GM12865 (cell line): Measurements from ENCODE around the gene RAPGEF5.
A peak's percentile ranks its signal among the peaks of the same experiment; 100 is the strongest.

ENCODE experiments used
- DNase-seq: peaks from one replicate; pipeline ENCODE4 v3.0.0; 2010; ENCODE audit warnings: low read depth
- H3K4me3 ChIP-seq: 2 replicates; pipeline ENCODE4 v1.5.1; 2011; ENCODE audit warnings: mild to moderate bottlenecking, low read depth, low read length, control low read depth
- TF ChIP-seq, protein P1 (sequence below): IDR thresholded peaks from 2 replicates; pipeline ENCODE4 v1.5.1; 2011; ENCODE audit warnings: low read length, control low read depth, low read depth, inconsistent platforms; ENCODE audit not compliant: insufficient read depth; ENCODE audit errors: missing control alignments

Gene RAPGEF5

DNA sequence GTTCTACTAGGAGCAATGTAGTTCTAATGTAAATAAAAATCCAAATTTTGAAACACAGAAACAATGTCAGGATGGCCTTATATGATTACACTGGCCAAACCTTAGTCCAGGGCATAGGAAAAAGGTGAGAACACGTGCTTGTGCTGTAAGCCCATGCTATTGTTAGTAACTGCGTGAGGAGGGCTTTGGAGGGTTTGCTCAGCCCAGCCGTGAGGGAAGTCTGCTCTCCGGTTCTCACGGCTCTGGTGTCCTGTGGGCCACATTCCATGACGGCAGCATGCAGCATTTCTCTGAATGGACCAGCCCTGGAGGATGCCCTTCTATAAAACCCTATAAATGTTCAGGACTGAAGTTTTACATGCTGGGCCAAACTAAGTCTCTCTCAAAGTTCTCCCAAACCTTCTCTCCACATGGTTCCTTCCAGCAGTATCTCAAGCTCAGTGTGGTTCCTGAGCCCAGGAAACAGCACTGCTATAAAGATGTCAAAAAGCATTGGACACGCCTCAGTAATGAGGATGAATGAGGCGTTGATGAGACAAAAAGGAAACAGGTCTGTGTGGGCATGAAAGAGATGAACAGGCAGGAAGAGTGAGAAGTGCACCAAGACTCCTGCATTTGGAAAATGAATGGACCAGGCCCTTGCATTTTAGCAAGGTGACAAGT, 236.4 kb downstream of the RAPGEF5 start:
- H3K4me3 ChIP-seq = no peak overlapping the region
- TF ChIP-seq, protein P1, sequence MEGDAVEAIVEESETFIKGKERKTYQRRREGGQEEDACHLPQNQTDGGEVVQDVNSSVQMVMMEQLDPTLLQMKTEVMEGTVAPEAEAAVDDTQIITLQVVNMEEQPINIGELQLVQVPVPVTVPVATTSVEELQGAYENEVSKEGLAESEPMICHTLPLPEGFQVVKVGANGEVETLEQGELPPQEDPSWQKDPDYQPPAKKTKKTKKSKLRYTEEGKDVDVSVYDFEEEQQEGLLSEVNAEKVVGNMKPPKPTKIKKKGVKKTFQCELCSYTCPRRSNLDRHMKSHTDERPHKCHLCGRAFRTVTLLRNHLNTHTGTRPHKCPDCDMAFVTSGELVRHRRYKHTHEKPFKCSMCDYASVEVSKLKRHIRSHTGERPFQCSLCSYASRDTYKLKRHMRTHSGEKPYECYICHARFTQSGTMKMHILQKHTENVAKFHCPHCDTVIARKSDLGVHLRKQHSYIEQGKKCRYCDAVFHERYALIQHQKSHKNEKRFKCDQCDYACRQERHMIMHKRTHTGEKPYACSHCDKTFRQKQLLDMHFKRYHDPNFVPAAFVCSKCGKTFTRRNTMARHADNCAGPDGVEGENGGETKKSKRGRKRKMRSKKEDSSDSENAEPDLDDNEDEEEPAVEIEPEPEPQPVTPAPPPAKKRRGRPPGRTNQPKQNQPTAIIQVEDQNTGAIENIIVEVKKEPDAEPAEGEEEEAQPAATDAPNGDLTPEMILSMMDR = no peak
- no peak for DNase-seq

DNA sequence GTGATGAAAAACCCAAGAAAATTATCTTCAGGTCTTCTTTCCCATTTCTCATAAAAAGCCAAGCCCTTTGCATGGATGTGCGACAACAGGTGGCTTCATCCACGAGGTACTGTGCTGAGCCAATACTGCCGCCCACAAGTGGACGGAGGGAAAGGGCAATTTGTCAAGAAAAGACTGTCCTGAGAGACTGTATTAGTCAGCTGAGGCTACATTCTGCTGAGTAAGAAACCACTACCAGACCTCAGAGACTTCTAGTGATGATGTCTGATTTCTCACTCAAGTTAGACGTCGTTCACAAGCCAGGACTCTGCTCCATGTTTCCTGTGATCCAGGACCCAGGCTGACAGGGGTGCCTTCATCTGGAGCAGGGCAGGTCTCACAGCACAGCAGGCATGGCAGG, 239.7 kb downstream of the RAPGEF5 start:
- TF ChIP-seq, protein P1 = no peak
- no peak overlapping the region for H3K4me3 ChIP-seq

DNA sequence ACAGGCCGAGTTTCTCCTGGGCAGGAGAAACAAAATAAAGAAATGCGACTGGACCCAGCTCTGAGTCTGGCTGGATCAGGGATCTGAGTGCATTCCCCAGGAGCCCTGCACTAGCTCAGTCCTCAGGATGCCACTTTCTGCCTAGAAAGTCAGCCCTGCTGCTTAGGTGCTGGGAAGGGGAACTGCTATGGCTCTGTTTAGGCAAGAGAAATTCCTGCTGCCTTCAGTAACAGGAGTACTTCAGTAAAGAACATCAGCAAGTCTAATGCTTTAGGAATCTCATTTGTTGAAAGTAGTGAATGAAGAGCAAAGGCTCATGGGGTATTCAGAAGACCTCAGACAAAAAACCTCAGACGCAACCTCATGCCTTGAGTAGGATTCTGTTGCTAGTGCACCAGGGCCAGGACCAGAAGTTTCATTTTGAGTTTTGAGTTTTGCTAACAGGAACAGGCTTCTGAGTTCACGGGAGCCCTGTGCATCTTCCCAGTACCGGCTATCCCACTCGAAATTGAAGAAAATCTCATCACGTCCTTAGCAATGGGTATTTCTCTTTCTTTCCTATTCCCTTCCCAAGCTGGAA, 240.4 kb downstream of the RAPGEF5 start:
- no peak overlapping the region for H3K4me3 ChIP-seq
- DNase-seq = peak; percentile 62
- TF ChIP-seq, protein P1 = no peak

More for the DNA sequence above, 239.7 kb downstream of the RAPGEF5 start:
- peak; percentile 57 for DNase-seq

DNA sequence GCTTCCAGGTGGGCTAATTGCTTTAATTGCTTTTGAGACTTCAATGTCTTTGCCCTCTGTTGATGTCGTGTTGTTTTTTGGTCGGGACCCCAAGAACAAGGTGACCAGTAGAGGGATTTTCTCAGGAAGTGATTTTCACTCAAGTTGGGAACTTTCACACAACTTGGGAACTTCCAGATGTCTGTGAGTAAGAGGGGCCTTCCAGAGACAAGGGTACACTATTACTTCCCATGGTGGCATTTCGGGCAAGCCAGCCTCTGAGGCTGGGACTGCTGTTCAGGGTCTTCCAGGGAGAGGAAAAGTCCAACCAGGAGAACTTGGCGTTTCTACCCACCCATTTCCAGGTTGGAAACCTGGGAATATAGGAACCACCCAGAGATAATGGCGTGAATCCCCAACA, 241.3 kb downstream of the RAPGEF5 start:
- DNase-seq = peak; percentile 18
- H3K4me3 ChIP-seq = no peak overlapping the region
- TF ChIP-seq, protein P1 = no peak

DNA sequence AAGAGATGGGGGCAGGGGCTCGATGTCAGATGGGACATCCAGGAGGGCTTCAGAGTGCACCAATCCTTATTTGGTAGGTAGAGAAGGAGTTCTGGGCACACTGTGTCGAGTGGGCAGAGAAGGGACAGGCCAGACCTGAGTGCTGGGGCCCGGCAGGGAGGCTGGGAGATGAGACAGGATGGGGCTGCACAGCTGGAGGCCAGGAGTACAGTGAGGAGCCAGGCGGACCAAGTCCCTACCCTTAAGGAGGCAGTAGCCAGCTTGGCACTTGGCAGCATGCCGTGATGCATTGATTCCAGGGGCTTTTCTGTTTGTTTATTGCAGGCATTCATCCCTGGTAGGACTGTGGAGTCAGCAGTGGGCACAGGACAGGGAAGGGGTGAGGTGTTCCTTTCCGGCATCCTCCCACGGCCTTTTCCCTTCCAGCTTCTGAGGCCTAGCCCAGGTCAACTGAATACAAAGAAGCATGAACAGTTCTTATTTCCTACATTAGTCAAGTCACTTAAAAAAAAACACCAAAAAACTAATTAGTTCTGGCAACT, 242.4 kb downstream of the RAPGEF5 start:
- no peak overlapping the region for H3K4me3 ChIP-seq
- DNase-seq = no peak
- TF ChIP-seq, protein P1 = no peak

DNA sequence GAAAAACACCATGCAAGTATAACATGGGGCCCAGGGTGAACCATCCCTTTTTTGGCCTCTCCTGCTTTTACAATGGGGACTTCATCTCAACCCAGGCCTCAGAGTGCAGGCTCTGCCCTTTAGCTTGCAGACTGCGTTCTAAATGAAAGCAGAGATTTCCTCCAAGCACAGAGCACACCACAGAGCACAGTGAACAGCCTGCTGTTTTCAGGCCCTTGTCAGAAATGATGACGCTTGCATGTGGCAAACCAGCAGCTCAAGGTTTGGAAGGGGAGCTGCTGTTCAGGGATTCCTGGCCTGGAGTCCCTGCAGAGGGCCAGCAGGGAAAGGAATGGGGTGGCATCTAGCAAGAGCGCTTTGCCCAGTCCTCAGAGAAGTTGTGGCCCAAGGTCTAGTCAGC, 243.9 kb downstream of the RAPGEF5 start:
- TF ChIP-seq, protein P1 = no peak
- DNase-seq = no peak
- H3K4me3 ChIP-seq = no peak overlapping the region
